Mononuclear cell (primary cell): Measurements from ENCODE around the gene PFDN5. TPM values are rescaled to one million over a fixed set of nuclear protein-coding genes. Genes with fewer than 3 reads are reported as not detected.

Experiments used
- H3K27me3 ChIP-seq: 2 replicates; pipeline ENCODE4 v1.6.0; 2011; ENCODE audit warnings: low read length, control low read depth; ENCODE audit not compliant: insufficient read depth
- H3K4me1 ChIP-seq: 2 replicates; pipeline ENCODE4 v1.5.1; 2011; ENCODE audit warnings: mild to moderate bottlenecking, low read length, control low read depth; ENCODE audit not compliant: insufficient read depth
- H3K4me3 ChIP-seq: 2 replicates; pipeline ENCODE4 v1.5.1; 2011; ENCODE audit warnings: mild to moderate bottlenecking, low read length, moderate library complexity
- H3K9me3 ChIP-seq: 2 replicates; pipeline ENCODE4 v1.5.1; 2011; ENCODE audit warnings: low read depth, mild to moderate bottlenecking, control low read depth, low read length
- total RNA-seq: library from RNA; depleted of rRNA; stranded (reverse); fragments of >200 nt; gene quantifications from one replicate; pipeline ENCODE4 v1.2.3, GENCODE V29; 2012

Gene PFDN5
- total RNA-seq, 1 donor, result 979 TPM

DNA sequence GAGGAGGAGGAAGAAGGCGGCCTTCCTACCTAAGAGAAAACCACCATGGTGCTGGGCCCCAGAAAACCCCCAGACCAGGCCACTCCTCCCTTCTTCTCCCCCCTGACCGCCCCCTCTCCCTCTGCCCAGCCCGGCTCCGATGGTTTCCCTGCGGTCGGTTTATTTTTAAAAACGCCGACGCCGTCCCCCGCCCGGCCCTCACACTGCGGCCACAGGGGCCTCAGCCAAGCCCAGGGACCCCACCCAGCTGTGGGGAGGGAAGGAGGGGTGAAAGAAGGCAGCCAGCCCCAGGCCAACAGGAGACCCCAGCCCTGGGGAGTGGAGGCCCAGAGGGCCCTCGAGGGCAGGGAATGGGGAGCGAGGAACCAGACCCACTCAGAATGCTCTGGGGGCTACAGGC lies 37.4 kb downstream of the PFDN5 start:
- H3K27me3 ChIP-seq, result peaks cover 20% of the 10 kb centered on the region
- peaks cover 10% of the 10 kb centered on the region for H3K4me1 ChIP-seq
- no peak overlapping the region for H3K4me3 ChIP-seq
- no peaks in the 10 kb centered on the region for H3K9me3 ChIP-seq

DNA sequence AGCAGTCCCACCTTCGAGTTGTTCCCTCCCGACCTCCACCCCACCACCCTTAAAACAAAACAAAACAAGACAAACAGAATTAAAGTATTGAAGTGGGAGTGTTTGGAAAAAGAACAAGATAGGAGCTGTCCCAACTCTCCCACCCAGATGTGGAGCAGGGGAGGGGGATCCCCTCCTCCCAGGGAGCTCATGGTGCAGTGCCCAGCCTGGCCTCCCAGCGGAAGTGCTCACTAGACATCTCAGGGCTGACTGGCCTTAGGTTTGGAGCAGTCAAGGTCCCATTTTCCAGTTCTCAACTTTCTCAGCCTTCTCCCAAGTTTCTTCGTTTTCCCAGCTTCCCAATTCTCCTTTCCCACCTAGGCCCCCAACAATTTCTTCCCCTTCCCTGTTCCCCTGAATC lies 37.9 kb downstream of the PFDN5 start:
- Histone ChIP-seq H3K27me3 (peaks cover 21% of the 10 kb centered on the region), H3K4me1 (peaks cover 15% of the 10 kb centered on the region), H3K4me3 (no peak overlapping the region), H3K9me3 (no peaks in the 10 kb centered on the region)

DNA sequence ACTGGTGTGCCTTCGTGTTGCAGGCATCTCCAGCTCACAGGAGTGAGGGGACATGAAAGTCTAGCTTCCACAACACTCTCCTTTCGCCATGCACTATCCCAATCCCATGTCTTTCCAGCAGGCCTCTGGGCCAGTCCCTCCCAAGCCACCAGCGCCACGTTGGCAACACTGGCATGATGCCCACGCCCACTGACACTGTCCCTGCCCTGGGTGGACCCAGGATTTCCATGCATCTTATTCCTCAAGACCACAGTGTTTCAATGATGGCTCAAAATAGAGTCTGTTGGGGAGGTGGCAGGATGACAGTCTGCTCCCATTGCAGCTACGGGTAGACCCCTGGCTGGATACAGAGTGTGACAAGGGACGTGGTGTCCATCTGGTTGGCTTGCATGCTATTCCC lies 38.5 kb downstream of the PFDN5 start:
- Histone ChIP-seq H3K4me3 (no peak overlapping the region), H3K9me3 (no peaks in the 10 kb centered on the region), H3K4me1 (peaks cover 19% of the 10 kb centered on the region), H3K27me3 (peaks cover 24% of the 10 kb centered on the region)

DNA sequence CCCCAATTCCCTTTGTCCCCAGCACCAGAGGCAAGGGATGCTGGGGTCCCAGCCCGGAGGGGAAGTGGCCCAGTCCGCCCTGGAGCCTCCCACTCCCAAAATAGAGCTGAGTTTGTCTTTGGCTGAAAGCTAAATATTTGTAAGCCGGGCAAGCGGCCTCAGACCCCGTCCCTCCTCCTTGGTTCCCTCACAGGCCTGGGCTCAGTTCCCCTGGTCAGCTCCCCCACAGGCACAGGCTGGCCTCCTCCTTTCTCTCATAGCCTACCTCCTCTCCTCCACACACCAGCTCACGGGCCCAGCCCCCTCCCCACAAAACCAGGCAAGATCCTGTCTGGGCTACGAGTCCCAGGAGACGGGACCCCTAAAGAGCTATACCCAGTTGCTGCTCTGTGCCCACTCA lies 39.5 kb downstream of the PFDN5 start:
- peaks cover 24% of the 10 kb centered on the region for H3K27me3 ChIP-seq
- peaks cover 19% of the 10 kb centered on the region for H3K4me1 ChIP-seq
- no peaks in the 10 kb centered on the region for H3K9me3 ChIP-seq
- H3K4me3 ChIP-seq, result no peak overlapping the region

DNA sequence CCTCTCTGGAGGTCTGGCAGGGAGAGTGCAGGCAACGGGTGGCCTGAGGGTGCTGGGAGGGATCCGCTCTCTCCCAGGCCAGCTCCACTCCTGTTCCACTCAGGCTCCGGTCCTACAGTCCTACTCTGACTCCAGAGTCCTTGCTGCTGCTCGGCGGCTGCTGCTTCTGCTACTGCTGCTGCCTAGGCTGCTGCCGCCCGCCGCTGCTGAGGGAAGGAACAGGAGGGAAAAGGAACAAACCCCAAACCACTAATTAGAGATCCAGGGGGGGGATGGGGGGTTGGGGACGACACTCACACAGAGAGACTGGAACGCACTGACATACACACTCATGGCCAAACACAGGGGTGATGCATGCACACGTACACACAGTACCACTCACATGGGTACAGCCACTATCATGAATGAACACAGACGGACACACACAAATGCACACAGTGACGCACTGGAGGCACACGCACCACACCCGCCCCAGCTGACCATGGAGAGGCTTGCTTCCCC lies 40.9 kb downstream of the PFDN5 start, which contains the start of gene SP7:
TSS of gene SP7 (minus strand) at position 174 of the 501 bp plus-strand sequence. CDS start 708 bp downstream, outside the sequence.
- no peak within 1 kb of the TSS for H3K4me3 ChIP-seq
- H3K9me3 ChIP-seq, result no peaks in the 10 kb centered on the region
- H3K27me3 ChIP-seq, result peaks cover 24% of the 10 kb centered on the region
- peaks cover 19% of the 10 kb centered on the region for H3K4me1 ChIP-seq

DNA sequence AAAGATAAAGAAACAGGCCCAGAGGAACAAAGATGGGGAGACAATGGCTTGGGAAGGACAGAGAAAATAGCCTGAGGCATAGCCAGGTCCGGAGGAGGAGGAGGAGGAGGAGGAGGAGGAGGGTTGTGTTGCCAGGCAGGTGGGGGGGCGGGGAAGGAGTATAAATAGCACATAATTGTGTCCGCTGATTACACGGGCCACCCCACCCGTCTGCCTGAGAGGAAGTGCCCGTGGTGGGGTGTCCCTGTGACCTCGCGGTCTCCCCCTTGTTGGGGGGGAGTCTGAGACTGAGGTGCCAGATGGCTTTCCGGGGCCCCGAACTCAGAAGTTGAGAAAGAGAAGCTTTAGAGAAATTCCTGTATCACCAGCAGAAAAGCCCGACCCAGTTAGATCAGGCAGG lies 42.7 kb downstream of the PFDN5 start:
- H3K9me3 ChIP-seq, result no peaks in the 10 kb centered on the region
- H3K4me1 ChIP-seq, result peaks cover 19% of the 10 kb centered on the region
- no peak overlapping the region for H3K4me3 ChIP-seq
- H3K27me3 ChIP-seq, result peaks cover 24% of the 10 kb centered on the region

DNA sequence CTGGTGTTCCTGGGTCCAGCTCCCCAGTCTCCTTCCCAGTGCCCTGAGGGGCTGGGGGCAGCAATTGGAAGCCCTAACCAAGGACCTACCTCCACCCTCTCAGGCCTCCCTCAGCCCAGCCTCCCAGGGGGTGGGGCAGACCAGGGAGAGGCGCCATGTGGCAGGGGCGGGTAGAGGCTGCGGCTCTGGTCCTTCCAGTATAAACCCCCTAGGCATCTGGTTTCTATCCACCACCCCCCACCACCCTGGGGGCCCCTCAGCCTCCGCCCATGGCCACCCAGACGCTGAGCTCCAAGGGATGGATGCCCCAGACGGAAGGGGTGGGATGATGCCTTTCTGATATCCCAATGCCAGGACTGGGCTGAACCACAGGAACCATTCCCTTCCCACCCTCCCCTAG lies 43.6 kb downstream of the PFDN5 start:
- no peaks in the 10 kb centered on the region for H3K9me3 ChIP-seq
- no peak overlapping the region for H3K4me3 ChIP-seq
- peaks cover 24% of the 10 kb centered on the region for H3K27me3 ChIP-seq
- peaks cover 22% of the 10 kb centered on the region for H3K4me1 ChIP-seq

DNA sequence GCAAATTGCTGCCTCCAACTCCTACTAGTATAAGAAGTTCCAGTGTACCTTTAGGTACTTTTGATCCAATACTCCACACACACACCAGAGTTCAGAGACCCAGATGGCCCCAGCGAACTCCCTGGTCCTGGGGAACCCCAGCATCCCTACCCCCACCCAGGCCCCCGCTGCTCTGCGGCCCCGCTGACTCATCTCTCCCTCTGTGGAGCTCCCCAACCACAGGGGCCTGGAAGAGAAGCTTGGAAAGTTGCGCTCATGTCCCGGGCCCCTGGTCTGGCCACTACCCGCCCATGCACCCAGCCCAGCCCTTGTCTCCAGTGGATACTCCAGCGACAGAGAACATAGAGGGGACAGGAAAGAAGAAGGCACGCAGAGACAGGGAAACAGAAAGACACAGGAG lies 45.1 kb downstream of the PFDN5 start:
- Histone ChIP-seq H3K4me1 (peaks cover 30% of the 10 kb centered on the region), H3K27me3 (peaks cover 24% of the 10 kb centered on the region), H3K4me3 (no peak overlapping the region), H3K9me3 (no peaks in the 10 kb centered on the region)

DNA sequence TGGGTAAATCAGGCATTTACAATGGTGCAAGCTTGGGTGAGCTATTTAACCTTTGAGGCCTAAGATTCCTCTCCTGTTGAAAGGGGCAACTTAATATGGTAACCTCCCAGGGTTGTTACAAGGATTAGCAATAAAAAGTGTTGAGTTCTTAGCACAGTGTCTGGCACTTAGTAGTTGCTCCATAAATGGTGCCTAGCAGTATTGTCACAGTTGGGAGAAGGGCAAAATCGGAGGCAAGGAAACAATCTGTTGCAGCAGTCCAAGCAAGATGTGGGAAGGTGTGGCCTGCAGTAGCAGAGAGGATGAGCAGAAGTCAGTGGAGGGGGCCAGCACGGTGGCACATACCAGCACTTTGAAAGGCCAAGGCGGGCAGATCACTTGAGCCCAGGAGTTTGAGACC lies 48.1 kb downstream of the PFDN5 start:
- no peaks in the 10 kb centered on the region for H3K9me3 ChIP-seq
- peaks cover 16% of the 10 kb centered on the region for H3K4me1 ChIP-seq

DNA sequence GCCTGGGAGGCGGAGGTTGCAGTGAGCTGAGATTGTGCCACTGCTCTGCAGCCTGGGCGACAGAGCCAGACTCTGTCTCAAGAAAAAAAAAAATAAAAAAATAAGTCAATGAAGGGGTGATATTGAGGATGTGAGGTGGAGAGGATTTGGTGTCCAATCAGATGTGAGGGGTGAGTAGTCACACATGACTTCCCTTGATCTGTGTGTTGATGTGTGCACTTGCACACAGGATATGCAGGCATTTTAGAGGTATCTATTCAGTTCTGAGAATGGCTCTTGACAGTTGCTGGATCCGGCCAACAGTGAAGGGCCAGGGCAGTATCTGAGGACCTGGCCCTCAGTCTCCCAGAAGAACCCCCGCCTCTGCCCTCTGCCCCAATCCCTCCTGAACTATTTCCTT lies 48.6 kb downstream of the PFDN5 start:
- no peak overlapping the region for H3K4me3 ChIP-seq
- peaks cover 13% of the 10 kb centered on the region for H3K4me1 ChIP-seq
- H3K27me3 ChIP-seq, result no peaks in the 10 kb centered on the region
- no peaks in the 10 kb centered on the region for H3K9me3 ChIP-seq

More for the DNA sequence above, 48.1 kb downstream of the PFDN5 start:
- no peak overlapping the region for H3K4me3 ChIP-seq
- peaks cover 3% of the 10 kb centered on the region for H3K27me3 ChIP-seq

DNA sequence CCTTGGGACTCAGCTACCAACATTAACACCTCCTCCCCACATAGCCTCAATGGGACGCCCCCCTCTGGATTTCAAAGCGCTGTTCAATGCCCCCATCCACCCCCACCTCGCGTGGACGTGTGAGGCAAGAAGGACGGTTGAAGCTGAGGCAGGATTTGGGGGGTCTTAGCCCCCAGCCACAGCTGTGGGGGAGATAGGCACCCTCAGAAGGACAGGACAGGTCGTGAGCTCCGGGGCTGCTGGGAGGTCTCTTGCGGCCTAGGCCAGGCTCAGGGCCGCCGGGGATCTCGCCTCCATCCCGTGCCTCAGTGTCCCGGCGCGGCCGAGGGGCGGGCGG lies 49.1 kb downstream of the PFDN5 start:
- H3K4me3 ChIP-seq, result no peak overlapping the region
- H3K9me3 ChIP-seq, result no peaks in the 10 kb centered on the region
- H3K27me3 ChIP-seq, result no peaks in the 10 kb centered on the region
- peaks cover 13% of the 10 kb centered on the region for H3K4me1 ChIP-seq

DNA sequence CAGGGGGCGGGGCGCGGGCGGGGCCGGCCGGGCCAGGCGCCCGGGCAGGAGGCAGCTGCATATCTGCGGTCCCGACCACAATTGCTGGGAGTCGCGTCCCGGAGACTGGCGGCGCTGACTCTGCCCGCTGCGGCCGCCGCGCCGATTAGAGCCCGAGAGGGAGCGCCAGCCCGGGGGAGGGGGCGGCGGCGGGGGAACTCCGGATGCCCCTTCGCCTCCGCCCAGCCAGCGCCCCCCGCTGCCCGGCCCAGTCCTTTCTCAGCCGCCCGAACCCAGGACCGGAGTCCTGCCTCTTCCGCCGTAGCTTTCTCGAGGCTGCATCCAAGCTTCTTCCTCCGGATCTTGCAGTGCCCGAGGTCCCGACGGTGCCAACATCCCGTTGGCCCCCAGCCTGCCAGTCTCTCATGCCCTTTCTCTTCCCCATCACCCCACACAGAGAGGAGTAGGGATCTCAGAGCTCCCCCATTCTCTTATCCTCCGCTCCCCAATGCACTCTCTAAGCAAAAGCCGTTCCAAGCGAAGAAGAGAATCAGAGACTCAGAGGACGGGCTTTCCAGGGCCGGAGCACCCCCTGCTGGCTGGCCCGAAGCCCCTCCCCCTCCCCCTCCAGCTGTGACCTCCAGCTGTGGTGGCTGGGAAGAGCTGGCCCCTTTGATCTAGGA lies 49.6 kb downstream of the PFDN5 start:
- no peaks in the 10 kb centered on the region for H3K9me3 ChIP-seq

DNA sequence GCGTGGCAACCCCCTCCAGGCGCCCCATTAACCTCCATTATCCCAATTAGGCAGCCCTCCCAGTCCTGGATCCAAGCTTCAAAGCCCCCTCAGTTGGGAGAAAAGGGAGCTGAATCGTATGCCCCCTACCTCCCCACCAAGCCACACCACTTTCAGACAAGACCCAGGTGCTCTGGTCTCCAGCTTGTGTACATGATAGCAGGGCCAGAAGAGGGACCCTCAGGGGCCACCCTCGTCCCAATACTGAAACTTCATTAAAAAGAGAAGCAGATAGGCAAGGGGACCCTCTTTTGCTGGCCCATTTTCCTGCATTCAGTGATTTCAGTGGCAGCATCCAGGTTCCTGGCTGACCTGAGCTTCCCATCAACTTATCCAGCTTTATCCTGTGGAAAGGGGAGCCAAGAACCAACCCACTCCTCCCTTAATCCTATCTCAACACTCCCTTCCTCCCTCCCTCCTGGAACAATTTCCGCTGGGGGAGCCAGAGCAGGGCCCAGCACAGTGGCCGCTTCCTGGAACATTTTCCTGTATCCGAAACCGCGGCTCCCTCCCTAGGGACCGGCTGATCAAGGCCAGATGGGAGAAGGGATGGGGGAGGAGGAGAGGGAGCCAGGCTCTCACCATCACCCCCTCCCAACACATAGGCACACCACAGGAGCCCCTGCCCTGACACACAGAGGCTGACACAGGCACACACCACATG lies 50.3 kb downstream of the PFDN5 start:
- no peaks in the 10 kb centered on the region for H3K9me3 ChIP-seq
- H3K4me3 ChIP-seq, result no peak overlapping the region
- H3K27me3 ChIP-seq, result no peaks in the 10 kb centered on the region
- H3K4me1 ChIP-seq, result peaks cover 13% of the 10 kb centered on the region

More for the DNA sequence above, 49.6 kb downstream of the PFDN5 start:
- Histone ChIP-seq H3K4me1 (peaks cover 13% of the 10 kb centered on the region), H3K27me3 (no peaks in the 10 kb centered on the region), H3K4me3 (peak overlapping the region; percentile 45)

DNA sequence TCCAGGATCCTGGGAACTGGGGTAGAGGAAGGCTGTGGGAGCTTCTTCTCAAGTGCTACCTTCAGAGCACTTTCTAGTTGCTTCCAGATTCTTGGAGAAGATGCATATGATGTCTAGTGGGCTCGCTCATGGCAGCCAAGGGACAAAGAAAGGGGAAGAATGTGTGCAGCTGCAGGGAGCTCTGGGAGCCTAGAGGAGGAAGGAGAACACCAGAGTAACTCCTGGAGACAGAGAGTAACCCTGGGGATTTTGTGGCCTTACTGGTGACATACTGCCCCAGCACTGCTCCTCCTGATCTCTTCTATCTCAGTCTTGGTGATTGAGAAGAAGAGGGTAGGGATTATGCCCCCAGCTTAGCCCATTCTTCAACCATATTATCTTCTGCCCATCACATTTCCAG lies 51.1 kb downstream of the PFDN5 start:
- Histone ChIP-seq H3K27me3 (no peaks in the 10 kb centered on the region), H3K4me3 (no peak overlapping the region), H3K9me3 (no peaks in the 10 kb centered on the region), H3K4me1 (peaks cover 13% of the 10 kb centered on the region)

DNA sequence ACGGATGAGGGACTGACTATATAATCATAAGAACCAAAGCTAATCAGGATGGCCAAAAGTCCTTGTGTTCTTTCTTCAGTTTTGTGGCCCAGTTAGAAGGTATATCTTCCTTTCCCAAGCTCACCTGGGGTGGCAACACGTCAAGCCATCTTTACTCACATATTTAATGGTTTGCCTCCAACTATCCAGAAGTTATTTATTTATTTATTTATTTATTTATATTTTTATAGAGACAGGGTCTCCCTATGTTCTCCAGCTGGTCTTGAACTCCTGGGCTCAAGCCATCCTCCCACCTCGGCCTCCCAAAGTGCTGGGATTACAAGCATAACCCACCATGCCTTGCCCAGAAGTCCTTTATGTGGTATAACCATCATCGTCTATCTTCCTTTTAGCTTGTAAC lies 52.6 kb downstream of the PFDN5 start:
- Histone ChIP-seq H3K27me3 (no peaks in the 10 kb centered on the region), H3K4me1 (peaks cover 17% of the 10 kb centered on the region), H3K4me3 (no peak overlapping the region), H3K9me3 (no peaks in the 10 kb centered on the region)
